ENCODE data around the gene ARL4D. TPM values are rescaled to one million over a fixed set of nuclear protein-coding genes. Genes with fewer than 3 reads are reported as not detected.

ARL4D gene
- total and polyA plus RNA-seq, 2 of the 8 experiments (the other 6 are each of a cell fraction or from before 2014, with no cell fraction given) = 8.4 to 9.2 TPM

GRCh38 chr17:43383826-43384475, 14.8 kb upstream of the ARL4D start (continued):
- TF ChIP-seq CTCF (IDR thresholded peaks at IDR 0.05; ENCODE audit: control extremely low read depth in 1 of 3, insufficient read depth in 1 of 3, low read depth in 1 of 3, low read length in 3 of 3) = no peak
- TF ChIP-seq TAF1 (IDR thresholded peaks at IDR 0.05; ENCODE audit: low read depth, low read length) = no peak
- TF ChIP-seq RBBP5 (IDR thresholded peaks at IDR 0.05; ENCODE audit: borderline replicate concordance, low read depth, low read length) = no peak
- no peak for TF ChIP-seq CBX8 (IDR thresholded peaks at IDR 0.05; ENCODE audit: borderline replicate concordance, low read depth, low read length)
- no peak for TF ChIP-seq KDM1A (IDR thresholded peaks at IDR 0.05; ENCODE audit: borderline replicate concordance, low read length)
- TF ChIP-seq BCL11A (IDR thresholded peaks at IDR 0.05; ENCODE audit: low read depth in 2 of 2, low read length in 2 of 2) = no peak
- no peak for TF ChIP-seq NRF1 (IDR thresholded peaks at IDR 0.05; ENCODE audit: low read depth, low read length)
- no peak for TF ChIP-seq SIN3A (conservative IDR thresholded peaks at IDR 0.05 in 1 of 2, IDR thresholded peaks at IDR 0.05 in 1 of 2; ENCODE audit: low read depth in 1 of 2, low read length in 2 of 2)
- TF ChIP-seq CHD2 (IDR thresholded peaks at IDR 0.05; ENCODE audit: low read length) = no peak
- TF ChIP-seq CEBPB (IDR thresholded peaks at IDR 0.05; ENCODE audit: low read depth, low read length) = no peak
- no peak for TF ChIP-seq SUZ12 (IDR thresholded peaks at IDR 0.05; ENCODE audit: low read length)
